Testis (tissue), 2 donors: Measurements from ENCODE around the gene TK2.

Experiments
- POLR2A ChIP-seq: fragments of 450-650 bp; IDR thresholded peaks from one replicate; pipeline ENCODE4 v1.6.1; 2017; ENCODE audit warnings: antibody characterized with exemption, mild to moderate bottlenecking, moderate library complexity
- TF ChIP-seq, protein P1 (sequence below), 3 experiments: fragments of 450-650 bp in 2 of 3; fragments of 200-600 bp in 1 of 3; sonication (generic) in 1 of 3; IDR thresholded peaks; one replicate each; pipeline ENCODE4 v1.5.1; 2016 to 2019; ENCODE audit warnings: antibody characterized with exemption in 3 of 3, mild to moderate bottlenecking in 2 of 3, moderate library complexity in 1 of 3

DNA sequence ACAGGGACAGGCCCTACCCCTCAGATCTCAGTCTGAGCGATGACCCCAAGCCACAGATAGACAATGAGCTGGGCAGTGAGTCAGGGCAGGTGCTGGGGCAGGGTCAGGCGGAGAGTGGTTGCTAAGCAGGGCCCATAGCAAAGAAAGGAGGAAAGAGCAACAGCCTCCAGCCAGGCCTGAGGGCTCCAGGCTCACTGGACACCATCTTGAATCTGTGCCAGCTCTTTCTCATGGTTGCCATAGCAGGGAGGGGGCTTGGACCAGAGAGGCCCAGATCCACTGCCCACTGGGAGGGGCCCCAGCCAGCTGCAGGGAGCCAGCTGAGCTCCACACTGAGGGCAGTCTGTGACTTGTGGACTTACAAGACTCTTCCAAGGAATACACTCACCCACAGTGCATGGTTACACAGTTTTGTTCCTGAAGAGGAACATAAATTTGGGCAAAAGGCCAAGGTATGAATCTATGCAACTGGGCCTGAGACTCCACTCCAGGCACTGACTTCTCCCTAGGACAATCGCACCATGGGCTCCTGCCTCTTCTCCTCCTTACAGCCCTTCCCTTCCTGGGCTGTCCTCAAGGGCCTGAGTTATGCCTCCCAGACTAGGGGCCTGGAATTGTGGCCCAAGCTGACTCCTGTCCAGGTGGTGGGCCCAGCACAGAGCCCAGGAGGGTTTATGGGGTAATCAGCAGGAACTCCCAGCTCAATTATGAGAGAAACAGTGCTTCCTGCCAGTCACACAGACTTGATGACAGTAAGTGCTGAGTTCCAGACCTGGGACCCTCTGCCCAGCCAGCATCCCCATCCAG lies 62.9 kb downstream of the TK2 start:
- TF ChIP-seq, protein P1, sequence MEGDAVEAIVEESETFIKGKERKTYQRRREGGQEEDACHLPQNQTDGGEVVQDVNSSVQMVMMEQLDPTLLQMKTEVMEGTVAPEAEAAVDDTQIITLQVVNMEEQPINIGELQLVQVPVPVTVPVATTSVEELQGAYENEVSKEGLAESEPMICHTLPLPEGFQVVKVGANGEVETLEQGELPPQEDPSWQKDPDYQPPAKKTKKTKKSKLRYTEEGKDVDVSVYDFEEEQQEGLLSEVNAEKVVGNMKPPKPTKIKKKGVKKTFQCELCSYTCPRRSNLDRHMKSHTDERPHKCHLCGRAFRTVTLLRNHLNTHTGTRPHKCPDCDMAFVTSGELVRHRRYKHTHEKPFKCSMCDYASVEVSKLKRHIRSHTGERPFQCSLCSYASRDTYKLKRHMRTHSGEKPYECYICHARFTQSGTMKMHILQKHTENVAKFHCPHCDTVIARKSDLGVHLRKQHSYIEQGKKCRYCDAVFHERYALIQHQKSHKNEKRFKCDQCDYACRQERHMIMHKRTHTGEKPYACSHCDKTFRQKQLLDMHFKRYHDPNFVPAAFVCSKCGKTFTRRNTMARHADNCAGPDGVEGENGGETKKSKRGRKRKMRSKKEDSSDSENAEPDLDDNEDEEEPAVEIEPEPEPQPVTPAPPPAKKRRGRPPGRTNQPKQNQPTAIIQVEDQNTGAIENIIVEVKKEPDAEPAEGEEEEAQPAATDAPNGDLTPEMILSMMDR (IDR thresholded peaks at IDR 0.05) = no peak
- no peak for TF ChIP-seq POLR2A
